ENCODE measurements around the gene UBE2U.

The UBE2U gene

GRCh38 chr1:64291931-64292330 lies 88.5 kb downstream of the UBE2U start:
- H3K36me3 ChIP-seq (ENCODE audit: control insufficient read depth in 2 of 2, insufficient read depth in 2 of 2, low read length in 2 of 2), result no peaks in the 10 kb centered on the region
- no peaks in the 10 kb centered on the region for H3K27me3 ChIP-seq (ENCODE audit: control insufficient read depth in 1 of 2, insufficient read depth in 2 of 2, low read length in 2 of 2)
- H3K27ac ChIP-seq (ENCODE audit: low read length), result no peak overlapping the region
- no peaks in the 10 kb centered on the region for H3K4me1 ChIP-seq (ENCODE audit: control insufficient read depth, insufficient read depth, low read length)
- peaks cover 0 to 1% of the 10 kb centered on the region in 2 donors for H3K9me3 ChIP-seq (ENCODE audit: control insufficient read depth in 2 of 2, low read length in 2 of 2)
- H3K4me3 ChIP-seq (ENCODE audit: low read length in 2 of 2), result no peak overlapping the region
- no peak overlapping the region for H3K9ac ChIP-seq (ENCODE audit: low read length in 2 of 2)

DNA sequence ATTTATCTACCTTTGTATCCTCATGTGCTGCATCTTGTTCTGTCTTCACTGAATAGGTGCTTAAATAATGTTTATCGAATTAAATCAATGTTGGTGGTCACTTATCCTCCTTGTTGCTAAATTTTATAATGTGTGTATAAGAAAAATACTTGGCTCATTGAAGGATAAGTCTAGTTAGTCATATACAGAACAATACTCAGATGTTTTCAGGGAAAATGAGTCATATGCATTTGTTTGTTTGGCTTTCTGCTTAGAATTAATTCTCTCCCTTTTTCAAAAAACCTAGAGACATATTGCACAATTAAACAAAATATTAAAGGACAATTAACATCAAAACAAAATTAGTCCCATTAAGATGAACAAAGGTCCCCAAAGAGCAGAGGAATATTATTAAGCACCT lies 89.0 kb downstream of the UBE2U start:
- Histone ChIP-seq H3K9ac (ENCODE audit: low read length in 2 of 2) (no peak overlapping the region), H3K27ac (ENCODE audit: low read length) (no peak overlapping the region), H3K9me3 (ENCODE audit: control insufficient read depth in 2 of 2, low read length in 2 of 2) (peaks cover 0 to 4% of the 10 kb centered on the region in 2 donors), H3K4me3 (ENCODE audit: low read length in 2 of 2) (no peak overlapping the region), H3K36me3 (ENCODE audit: control insufficient read depth in 2 of 2, insufficient read depth in 2 of 2, low read length in 2 of 2) (no peaks in the 10 kb centered on the region), H3K27me3 (ENCODE audit: control insufficient read depth in 1 of 2, insufficient read depth in 2 of 2, low read length in 2 of 2) (no peaks in the 10 kb centered on the region), H3K4me1 (ENCODE audit: control insufficient read depth, insufficient read depth, low read length) (no peaks in the 10 kb centered on the region)

- Histone ChIP-seq H3K27me3 (ENCODE audit: control insufficient read depth in 1 of 2, insufficient read depth in 2 of 2, low read length in 2 of 2) (no peaks in the 10 kb centered on the region), H3K36me3 (ENCODE audit: control insufficient read depth in 2 of 2, insufficient read depth in 2 of 2, low read length in 2 of 2) (no peaks in the 10 kb centered on the region), H3K27ac (ENCODE audit: low read length) (no peak overlapping the region), H3K9ac (ENCODE audit: low read length in 2 of 2) (no peak overlapping the region), H3K4me3 (ENCODE audit: low read length in 2 of 2) (no peak overlapping the region), H3K9me3 (ENCODE audit: control insufficient read depth in 2 of 2, low read length in 2 of 2) (peaks cover 0 to 4% of the 10 kb centered on the region in 2 donors), H3K4me1 (ENCODE audit: control insufficient read depth, insufficient read depth, low read length) (no peaks in the 10 kb centered on the region)
These were observed 90.4 kb downstream of the UBE2U start for GRCh38 chr1:64293820-64294219.

DNA sequence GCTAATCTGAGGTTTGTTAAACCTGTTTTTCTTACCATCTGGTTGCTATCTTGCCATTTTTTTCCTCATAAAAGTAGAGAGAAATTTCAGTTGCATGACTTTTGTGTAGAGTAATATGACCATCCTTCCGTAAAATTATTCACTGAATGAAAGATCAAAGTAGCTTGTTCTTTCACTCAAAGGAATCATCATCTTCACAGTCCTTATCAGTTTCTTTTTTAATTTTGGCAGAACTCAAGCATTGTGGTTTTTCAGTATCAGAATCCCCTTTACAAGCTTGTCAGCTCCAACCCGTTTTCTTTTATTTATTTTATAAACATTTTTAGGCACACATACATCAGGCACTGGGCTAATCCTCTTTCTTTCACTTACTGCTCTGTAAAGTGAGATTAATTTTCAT lies 91.7 kb downstream of the UBE2U start:
- Histone ChIP-seq H3K4me3 (ENCODE audit: low read length in 2 of 2) (no peak overlapping the region), H3K9ac (ENCODE audit: low read length in 2 of 2) (no peak overlapping the region), H3K27me3 (ENCODE audit: control insufficient read depth in 1 of 2, insufficient read depth in 2 of 2, low read length in 2 of 2) (no peaks in the 10 kb centered on the region), H3K4me1 (ENCODE audit: control insufficient read depth, insufficient read depth, low read length) (no peaks in the 10 kb centered on the region), H3K9me3 (ENCODE audit: control insufficient read depth in 2 of 2, low read length in 2 of 2) (peaks cover 0 to 4% of the 10 kb centered on the region in 2 donors), H3K36me3 (ENCODE audit: control insufficient read depth in 2 of 2, insufficient read depth in 2 of 2, low read length in 2 of 2) (no peaks in the 10 kb centered on the region), H3K27ac (ENCODE audit: low read length) (no peak overlapping the region)

DNA sequence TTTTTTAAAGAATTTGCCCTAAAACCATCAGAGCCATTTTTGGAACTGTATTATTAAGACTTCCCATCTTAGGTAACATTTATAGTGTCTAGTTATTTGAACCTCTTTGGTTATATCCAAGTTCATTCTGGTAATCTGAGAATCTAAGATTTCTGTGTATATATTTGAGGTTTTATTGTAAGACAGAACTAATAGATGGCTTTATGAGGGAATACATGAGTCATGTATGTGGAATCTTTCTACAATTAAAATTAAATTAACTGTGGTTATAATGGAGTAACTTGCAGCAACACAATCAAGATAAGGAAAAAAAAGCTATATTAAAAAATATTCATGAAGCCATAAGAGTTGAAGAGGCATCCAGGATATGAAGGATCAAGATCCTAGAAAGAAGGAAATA lies 92.1 kb downstream of the UBE2U start:
- no peaks in the 10 kb centered on the region for H3K36me3 ChIP-seq (ENCODE audit: control insufficient read depth in 2 of 2, insufficient read depth in 2 of 2, low read length in 2 of 2)
- H3K4me1 ChIP-seq (ENCODE audit: control insufficient read depth, insufficient read depth, low read length), result no peaks in the 10 kb centered on the region
- no peak overlapping the region for H3K9ac ChIP-seq (ENCODE audit: low read length in 2 of 2)
- peaks cover 0 to 4% of the 10 kb centered on the region in 2 donors for H3K9me3 ChIP-seq (ENCODE audit: control insufficient read depth in 2 of 2, low read length in 2 of 2)
- no peaks in the 10 kb centered on the region for H3K27me3 ChIP-seq (ENCODE audit: control insufficient read depth in 1 of 2, insufficient read depth in 2 of 2, low read length in 2 of 2)
- no peak overlapping the region for H3K4me3 ChIP-seq (ENCODE audit: low read length in 2 of 2)
- H3K27ac ChIP-seq (ENCODE audit: low read length), result no peak overlapping the region

DNA sequence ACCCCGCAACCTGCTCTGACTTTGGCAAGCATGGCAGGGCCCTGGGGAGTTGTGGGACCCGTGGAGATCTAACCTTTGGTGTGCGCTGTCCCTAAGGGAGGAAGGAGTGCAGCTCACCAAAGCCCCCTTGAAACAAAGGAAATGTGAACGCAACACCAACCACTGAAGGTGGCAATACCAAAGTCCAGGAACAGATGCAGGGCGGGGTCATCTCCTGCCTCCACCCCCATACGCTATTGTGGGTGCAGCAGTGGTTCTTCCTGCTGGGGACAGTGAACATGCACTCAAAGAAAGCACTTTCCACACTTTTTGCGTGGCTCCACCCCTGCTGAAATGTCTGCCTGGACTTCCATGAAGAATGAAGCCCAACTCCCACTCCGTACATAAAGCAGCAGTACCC lies 93.0 kb downstream of the UBE2U start:
- Histone ChIP-seq H3K9me3 (ENCODE audit: control insufficient read depth in 2 of 2, low read length in 2 of 2) (peaks cover 0 to 4% of the 10 kb centered on the region in 2 donors), H3K9ac (ENCODE audit: low read length in 2 of 2) (no peak overlapping the region), H3K27ac (ENCODE audit: low read length) (no peak overlapping the region), H3K27me3 (ENCODE audit: control insufficient read depth in 1 of 2, insufficient read depth in 2 of 2, low read length in 2 of 2) (no peaks in the 10 kb centered on the region), H3K4me1 (ENCODE audit: control insufficient read depth, insufficient read depth, low read length) (no peaks in the 10 kb centered on the region), H3K4me3 (ENCODE audit: low read length in 2 of 2) (no peak overlapping the region), H3K36me3 (ENCODE audit: control insufficient read depth in 2 of 2, insufficient read depth in 2 of 2, low read length in 2 of 2) (no peaks in the 10 kb centered on the region)

GRCh38 chr1:64302194-64302593 lies 98.8 kb downstream of the UBE2U start:
- Histone ChIP-seq H3K36me3 (ENCODE audit: control insufficient read depth in 2 of 2, insufficient read depth in 2 of 2, low read length in 2 of 2) (no peaks in the 10 kb centered on the region), H3K4me3 (ENCODE audit: low read length in 2 of 2) (no peak overlapping the region), H3K27me3 (ENCODE audit: control insufficient read depth in 1 of 2, insufficient read depth in 2 of 2, low read length in 2 of 2) (no peaks in the 10 kb centered on the region), H3K9me3 (ENCODE audit: control insufficient read depth in 2 of 2, low read length in 2 of 2) (peaks cover 0 to under 1% of the 10 kb centered on the region in 2 donors), H3K9ac (ENCODE audit: low read length in 2 of 2) (no peak overlapping the region), H3K4me1 (ENCODE audit: control insufficient read depth, insufficient read depth, low read length) (no peaks in the 10 kb centered on the region), H3K27ac (ENCODE audit: low read length) (no peak overlapping the region)

GRCh38 chr1:64302971-64303370 lies 99.5 kb downstream of the UBE2U start:
- Histone ChIP-seq H3K27ac (ENCODE audit: low read length) (no peak overlapping the region), H3K4me3 (ENCODE audit: low read length in 2 of 2) (no peak overlapping the region), H3K27me3 (ENCODE audit: control insufficient read depth in 1 of 2, insufficient read depth in 2 of 2, low read length in 2 of 2) (no peaks in the 10 kb centered on the region), H3K9ac (ENCODE audit: low read length in 2 of 2) (no peak overlapping the region), H3K9me3 (ENCODE audit: control insufficient read depth in 2 of 2, low read length in 2 of 2) (no peaks in the 10 kb centered on the region), H3K4me1 (ENCODE audit: control insufficient read depth, insufficient read depth, low read length) (no peaks in the 10 kb centered on the region), H3K36me3 (ENCODE audit: control insufficient read depth in 2 of 2, insufficient read depth in 2 of 2, low read length in 2 of 2) (no peaks in the 10 kb centered on the region)

- no peaks in the 10 kb centered on the region for H3K9me3 ChIP-seq (ENCODE audit: control insufficient read depth in 2 of 2, low read length in 2 of 2)
- no peak overlapping the region for H3K4me3 ChIP-seq (ENCODE audit: low read length in 2 of 2)
- H3K4me1 ChIP-seq (ENCODE audit: control insufficient read depth, insufficient read depth, low read length), result no peaks in the 10 kb centered on the region
- no peaks in the 10 kb centered on the region for H3K27me3 ChIP-seq (ENCODE audit: control insufficient read depth in 1 of 2, insufficient read depth in 2 of 2, low read length in 2 of 2)
- no peak overlapping the region for H3K27ac ChIP-seq (ENCODE audit: low read length)
- H3K36me3 ChIP-seq (ENCODE audit: control insufficient read depth in 2 of 2, insufficient read depth in 2 of 2, low read length in 2 of 2), result no peaks in the 10 kb centered on the region
- H3K9ac ChIP-seq (ENCODE audit: low read length in 2 of 2), result no peak overlapping the region
These were observed 101.4 kb downstream of the UBE2U start for GRCh38 chr1:64304823-64305222.

- Histone ChIP-seq H3K4me3 (ENCODE audit: low read length in 2 of 2) (no peak overlapping the region), H3K9ac (ENCODE audit: low read length in 2 of 2) (no peak overlapping the region), H3K9me3 (ENCODE audit: control insufficient read depth in 2 of 2, low read length in 2 of 2) (no peaks in the 10 kb centered on the region), H3K27me3 (ENCODE audit: control insufficient read depth in 1 of 2, insufficient read depth in 2 of 2, low read length in 2 of 2) (no peaks in the 10 kb centered on the region), H3K27ac (ENCODE audit: low read length) (no peak overlapping the region), H3K36me3 (ENCODE audit: control insufficient read depth in 2 of 2, insufficient read depth in 2 of 2, low read length in 2 of 2) (no peaks in the 10 kb centered on the region), H3K4me1 (ENCODE audit: control insufficient read depth, insufficient read depth, low read length) (no peaks in the 10 kb centered on the region)
These were observed 105.4 kb downstream of the UBE2U start for GRCh38 chr1:64308866-64309265.

DNA sequence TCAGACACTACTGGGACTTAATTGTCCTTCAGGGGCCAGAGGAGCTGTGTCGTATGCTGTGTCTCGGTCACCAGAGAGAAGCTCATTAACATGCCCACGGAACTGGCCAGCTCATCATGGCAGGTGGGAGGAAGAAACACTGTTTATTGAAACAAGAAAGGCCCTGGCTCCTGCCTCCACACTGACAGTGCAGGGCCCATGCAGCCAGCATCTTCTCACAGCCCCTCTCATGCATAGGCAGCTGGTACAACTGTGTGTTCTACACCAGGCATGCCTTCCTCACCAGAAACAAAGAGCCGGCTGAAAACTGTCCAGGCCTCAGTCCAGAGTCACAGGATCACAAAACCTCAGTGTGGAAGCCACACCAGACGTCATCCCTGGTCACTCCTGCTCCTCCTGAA lies 106.0 kb downstream of the UBE2U start:
- no peak overlapping the region for H3K27ac ChIP-seq (ENCODE audit: low read length)
- no peak overlapping the region for H3K4me3 ChIP-seq (ENCODE audit: low read length in 2 of 2)
- no peaks in the 10 kb centered on the region for H3K36me3 ChIP-seq (ENCODE audit: control insufficient read depth in 2 of 2, insufficient read depth in 2 of 2, low read length in 2 of 2)
- H3K27me3 ChIP-seq (ENCODE audit: control insufficient read depth in 1 of 2, insufficient read depth in 2 of 2, low read length in 2 of 2), result no peaks in the 10 kb centered on the region
- no peak overlapping the region for H3K9ac ChIP-seq (ENCODE audit: low read length in 2 of 2)
- H3K4me1 ChIP-seq (ENCODE audit: control insufficient read depth, insufficient read depth, low read length), result no peaks in the 10 kb centered on the region
- H3K9me3 ChIP-seq (ENCODE audit: control insufficient read depth in 2 of 2, low read length in 2 of 2), result no peaks in the 10 kb centered on the region
